ENCODE results near the gene AP3S2. TPM values are rescaled to one million over a fixed set of nuclear protein-coding genes. Genes with fewer than 3 reads are reported as not detected.
A peak's percentile ranks its signal among the peaks of the same experiment; 100 is the strongest.

AP3S2 gene
- total and polyA plus RNA-seq, 2 of the 4 experiments (the other 2 are of a cell fraction) = 12.6 to 34.1 TPM

DNA sequence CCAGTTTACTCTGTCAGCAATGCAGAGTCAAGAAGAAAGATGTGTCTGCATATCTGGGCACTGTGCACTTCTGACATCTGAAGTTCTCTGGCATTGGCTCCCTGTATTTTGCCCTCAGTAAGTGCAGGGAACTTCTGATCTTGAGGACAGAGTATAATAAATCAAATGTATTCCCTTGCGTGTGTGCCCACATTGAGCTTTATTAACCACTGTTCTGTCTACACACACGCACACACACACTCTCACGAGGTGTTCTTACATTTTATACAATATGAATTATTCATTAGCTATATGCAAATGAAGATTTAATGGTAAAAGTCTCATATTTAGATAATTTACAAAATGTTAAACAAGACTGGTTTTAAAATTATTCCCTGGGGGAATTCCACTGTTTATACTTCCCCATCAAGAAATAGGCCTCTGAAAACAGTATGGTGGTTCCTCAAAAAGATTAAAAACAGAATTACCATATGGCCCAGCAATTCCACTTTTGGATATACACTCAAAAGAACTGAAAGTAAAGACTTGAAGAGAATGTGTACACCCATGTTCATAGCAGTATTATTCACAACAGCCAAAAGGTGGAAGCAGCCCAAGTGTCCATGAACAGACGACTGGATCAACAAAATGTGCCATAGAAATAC lies 54.5 kb downstream of the AP3S2 start:
- Histone ChIP-seq H3K4ac (ENCODE audit: low read depth, low read length) (peak overlapping the region; percentile 70; the same call in 1 of the 2 replicates), H2BK120ac (ENCODE audit: low read depth, low read length) (peak overlapping the region; percentile 96; the same call in 1 of the 2 replicates), H3K4me2 (ENCODE audit: low read depth, low read length) (no peak overlapping the region), H3K4me3 (ENCODE audit: insufficient read depth, low read depth, low read length) (no peak overlapping the region), H3K27me3 (ENCODE audit: control insufficient read depth, insufficient read depth, low read length) (no peaks in the 10 kb centered on the region), H3K56ac (ENCODE audit: extremely low read depth, insufficient read depth, low read length) (no peak overlapping the region), H2BK15ac (ENCODE audit: low read depth, low read length) (peak overlapping the region; percentile 86; the same call in 1 of the 3 replicates), H4K91ac (ENCODE audit: insufficient read depth, low read depth, low read length) (0 out of 2 replicates have a peak overlapping the region, but pooled peaks have one; percentile 90), H3K9me1 (ENCODE audit: insufficient read depth, low read length) (peaks cover 38% of the 10 kb centered on the region), H2BK5ac (ENCODE audit: low read depth, low read length, poor library complexity, severe bottlenecking) (peak overlapping the region; percentile 19), H3K27ac (ENCODE audit: insufficient read depth, low read length) (no peak overlapping the region), H3K18ac (ENCODE audit: low read depth, low read length) (no peak overlapping the region), H2AK5ac (ENCODE audit: low read depth, low read length) (no peak overlapping the region), H3K14ac (replicated peaks; ENCODE audit: low read depth, low read length) (0 out of 2 replicates have a peak overlapping the region, but pooled peaks have one; percentile 56), H4K20me1 (ENCODE audit: insufficient read depth, low read length) (no peaks in the 10 kb centered on the region), H3K79me1 (ENCODE audit: low read depth in 1 of 2, low read length in 2 of 2) (peaks cover 14 to 54% of the 10 kb centered on the region in 2 experiments), H3K4me1 (ENCODE audit: control insufficient read depth, insufficient read depth, low read length) (peaks cover 28% of the 10 kb centered on the region), H2AFZ (replicated peaks; ENCODE audit: low read length, poor library complexity) (no peak overlapping the region), H2AK9ac (replicated peaks; ENCODE audit: low read depth, low read length, poor library complexity) (no peak overlapping the region), H3K9me3 (ENCODE audit: control insufficient read depth, insufficient read depth, low read length) (no peaks in the 10 kb centered on the region), H4K5ac (ENCODE audit: low read depth, low read length) (no peak overlapping the region; the same call in 1 of the 2 replicates), H3K9ac (ENCODE audit: low read depth, low read length) (no peak overlapping the region), H4K8ac (ENCODE audit: low read depth in 2 of 2, low read length in 2 of 2) (no peak overlapping the region; a peak in 1 of 4 replicates), H3K23ac (ENCODE audit: low read depth, low read length) (no peak overlapping the region), H2BK20ac (ENCODE audit: low read depth, low read length) (no peak overlapping the region), H3K36me3 (ENCODE audit: control insufficient read depth, insufficient read depth, low read length) (peaks cover 12% of the 10 kb centered on the region)
- DNase-seq = no peak
- BruUV-seq (replicated peaks) = no TSS peak
- in situ Hi-C loops (cut with MboI; ENCODE audit: low sequenced_read_pairs) = no loop called here
- ChIA-PET CTCF (interaction anchor here (1.7 kb wide), 1 partner anchor 36 kb away, joined by 7 read pairs; no protein-coding TSS in a partner anchor), POLR2A (ENCODE audit: unreplicated experiment) (no interaction called here)
- intact Hi-C loops (cut with micrococcal nuclease) = no loop called here
- dilution Hi-C loops (cut with HindIII; ENCODE audit: low sequenced_read_pairs, unreplicated experiment) = no loop called here
- ATAC-seq (ENCODE audit: low read depth) = no peak
- TF ChIP-seq CHD1 (IDR thresholded peaks at IDR 0.05; ENCODE audit: low read depth, low read length) (no peak), MAZ (IDR thresholded peaks at IDR 0.05; ENCODE audit: borderline replicate concordance, low read depth, low read length) (no peak), BHLHE40 (IDR thresholded peaks at IDR 0.05; ENCODE audit: low read depth, low read length) (no peak), MAFK (IDR thresholded peaks at IDR 0.05; ENCODE audit: low read depth, low read length) (no peak), POLR2A (IDR thresholded peaks at IDR 0.05; ENCODE audit: low read depth, low read length) (no peak)
- no CpG with 5 or more reads among the region's 4 CpGs for WGBS, 2 experiments (ENCODE audit: extremely low coverage in 2 of 2, insufficient read length in 1 of 2)
